ENCODE measurements around the gene HGF.
A peak's percentile ranks its signal among the peaks of the same experiment; 100 is the strongest.

Gene HGF

GRCh38 chr7:81676813-81677212 lies 93.0 kb downstream of the HGF start:
- DNase-seq = peak; percentile 95

GRCh38 chr7:81676105-81676811 lies 93.6 kb downstream of the HGF start:
- no peak for DNase-seq

- DNase-seq = no peak
Observed at GRCh38 chr7:81674431-81674830, 95.4 kb downstream of the HGF start.

GRCh38 chr7:81672872-81673271 lies 97.0 kb downstream of the HGF start:
- DNase-seq = peak; percentile 86

GRCh38 chr7:81669476-81670105 lies 100.3 kb downstream of the HGF start:
- DNase-seq = peak; percentile 69

- no peak for DNase-seq
Observed at GRCh38 chr7:81666209-81666608, 103.6 kb downstream of the HGF start.

- DNase-seq = no peak
Observed at GRCh38 chr7:81665236-81665635, 104.6 kb downstream of the HGF start.

- DNase-seq = no peak
Observed at GRCh38 chr7:81664304-81664703, 105.5 kb downstream of the HGF start.

- no peak for DNase-seq
Observed at GRCh38 chr7:81662531-81662930, 107.3 kb downstream of the HGF start.

GRCh38 chr7:81659697-81660395 lies 110.0 kb downstream of the HGF start:
- DNase-seq = no peak

GRCh38 chr7:81657551-81657950 lies 112.3 kb downstream of the HGF start:
- no peak for DNase-seq

GRCh38 chr7:81655271-81655670 lies 114.6 kb downstream of the HGF start:
- DNase-seq = no peak

GRCh38 chr7:81652225-81652624 lies 117.6 kb downstream of the HGF start:
- DNase-seq = no peak

All from NCI-H2171 treated with DMSO at 0.1 percent for 48 hours (cell line).